ENCODE measurements around the gene ANKRD63. TPM values are rescaled to one million over a fixed set of nuclear protein-coding genes. Genes with fewer than 3 reads are reported as not detected.

The ANKRD63 gene
- total and polyA plus RNA-seq, 2 of the 8 experiments (the other 6 are each of a cell fraction or from before 2014, with no cell fraction given): 0.18 to 0.26 TPM

GRCh38 chr15:40295297-40295696, 12.4 kb upstream of the ANKRD63 start (continued):
- TF ChIP-seq CHD7 (IDR thresholded peaks at IDR 0.05; ENCODE audit: insufficient replicate concordance, low read length) (no peak), EGR1 (IDR thresholded peaks at IDR 0.05; ENCODE audit: borderline replicate concordance, low read depth, low read length) (no peak), ASH2L (IDR thresholded peaks at IDR 0.05; ENCODE audit: low read length) (no peak)

All from H1 (cell line).